Brain microvascular endothelial cell (primary cell): ENCODE measurements around the gene CERS2.

ENCODE experiments used
- DNase-seq: peaks from one replicate; pipeline ENCODE4 v3.0.0-alpha.2; 2020
- H3K27ac ChIP-seq: fragments of 250-450 bp; sonication (Bioruptor Pico); 2 replicates; pipeline ENCODE4 v1.5.1; 2020; ENCODE audit warnings: mild to moderate bottlenecking, moderate library complexity
- H3K27me3 ChIP-seq: fragments of 250-450 bp; sonication (Bioruptor Pico); replicated peaks from 2 replicates; pipeline ENCODE4 v1.5.1; 2020; ENCODE audit warnings: mild to moderate bottlenecking
- H3K36me3 ChIP-seq: fragments of 250-450 bp; sonication (Bioruptor Pico); replicated peaks from 2 replicates; pipeline ENCODE4 v1.5.1; 2020; ENCODE audit warnings: mild to moderate bottlenecking
- H3K4me3 ChIP-seq: 2 replicates; pipeline ENCODE4 v1.5.1; 2011; ENCODE audit warnings: low read depth, mild to moderate bottlenecking, control low read depth, low read length, moderate library complexity
- in situ Hi-C: cut with HindIII; loops from 2 replicates; pipeline ENCODE4 v1.10.0; 2017; ENCODE audit warnings: low sequenced_read_pairs, low pct_ligation_motif_present
- TF ChIP-seq, protein P1 (sequence below): IDR thresholded peaks from 2 replicates; pipeline ENCODE4 v1.5.1; 2011; ENCODE audit warnings: low read depth, mild to moderate bottlenecking, moderate library complexity, low read length, control low read depth, inconsistent platforms; ENCODE audit errors: missing control alignments

CERS2 gene

DNA sequence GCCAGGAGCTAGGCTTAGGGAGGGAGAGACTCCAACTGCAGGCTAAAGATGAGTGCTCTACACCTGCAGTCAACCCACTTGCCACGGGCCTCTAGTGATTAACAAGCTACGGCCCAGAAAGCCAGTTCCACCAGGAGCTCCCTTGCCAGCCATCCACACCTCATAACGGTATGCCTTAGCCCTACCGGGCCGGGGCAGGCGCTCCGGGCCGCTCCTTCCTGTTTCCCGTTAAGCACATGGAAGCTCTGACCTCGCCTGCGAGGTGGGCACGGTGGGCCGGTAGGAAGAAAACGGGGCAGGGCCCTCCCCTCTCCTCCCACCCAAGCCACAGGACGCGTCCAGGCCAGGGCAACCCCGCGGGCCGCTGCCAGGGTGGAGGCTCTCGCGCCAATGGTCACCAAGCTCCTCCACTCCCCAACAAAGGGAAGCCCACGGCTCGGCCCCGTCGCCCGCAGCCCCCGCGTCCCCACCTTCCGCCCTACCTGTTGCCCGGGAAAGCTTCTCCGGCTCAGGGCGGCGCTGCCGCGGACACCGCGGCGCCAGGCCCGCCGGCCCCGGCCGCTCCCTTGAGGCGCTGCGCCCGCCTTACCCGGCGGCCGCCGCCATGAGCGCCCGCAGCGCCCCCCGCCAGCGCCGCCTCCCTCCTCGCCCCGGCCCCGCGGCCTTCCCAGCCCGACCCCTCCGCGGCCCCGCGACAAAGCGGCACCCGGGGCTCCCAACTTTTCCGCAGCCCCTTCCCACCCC is 627 bp downstream of the CERS2 start:
- Histone ChIP-seq H3K4me3 (peak overlapping the region; percentile 80), H3K27ac (peak overlapping the region; percentile 75), H3K27me3 (no peaks in the 10 kb centered on the region), H3K36me3 (peaks cover 2% of the 10 kb centered on the region)
- TF ChIP-seq, protein P1, sequence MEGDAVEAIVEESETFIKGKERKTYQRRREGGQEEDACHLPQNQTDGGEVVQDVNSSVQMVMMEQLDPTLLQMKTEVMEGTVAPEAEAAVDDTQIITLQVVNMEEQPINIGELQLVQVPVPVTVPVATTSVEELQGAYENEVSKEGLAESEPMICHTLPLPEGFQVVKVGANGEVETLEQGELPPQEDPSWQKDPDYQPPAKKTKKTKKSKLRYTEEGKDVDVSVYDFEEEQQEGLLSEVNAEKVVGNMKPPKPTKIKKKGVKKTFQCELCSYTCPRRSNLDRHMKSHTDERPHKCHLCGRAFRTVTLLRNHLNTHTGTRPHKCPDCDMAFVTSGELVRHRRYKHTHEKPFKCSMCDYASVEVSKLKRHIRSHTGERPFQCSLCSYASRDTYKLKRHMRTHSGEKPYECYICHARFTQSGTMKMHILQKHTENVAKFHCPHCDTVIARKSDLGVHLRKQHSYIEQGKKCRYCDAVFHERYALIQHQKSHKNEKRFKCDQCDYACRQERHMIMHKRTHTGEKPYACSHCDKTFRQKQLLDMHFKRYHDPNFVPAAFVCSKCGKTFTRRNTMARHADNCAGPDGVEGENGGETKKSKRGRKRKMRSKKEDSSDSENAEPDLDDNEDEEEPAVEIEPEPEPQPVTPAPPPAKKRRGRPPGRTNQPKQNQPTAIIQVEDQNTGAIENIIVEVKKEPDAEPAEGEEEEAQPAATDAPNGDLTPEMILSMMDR: no peak
- in situ Hi-C loops: no loop called here
- no peak for DNase-seq

DNA sequence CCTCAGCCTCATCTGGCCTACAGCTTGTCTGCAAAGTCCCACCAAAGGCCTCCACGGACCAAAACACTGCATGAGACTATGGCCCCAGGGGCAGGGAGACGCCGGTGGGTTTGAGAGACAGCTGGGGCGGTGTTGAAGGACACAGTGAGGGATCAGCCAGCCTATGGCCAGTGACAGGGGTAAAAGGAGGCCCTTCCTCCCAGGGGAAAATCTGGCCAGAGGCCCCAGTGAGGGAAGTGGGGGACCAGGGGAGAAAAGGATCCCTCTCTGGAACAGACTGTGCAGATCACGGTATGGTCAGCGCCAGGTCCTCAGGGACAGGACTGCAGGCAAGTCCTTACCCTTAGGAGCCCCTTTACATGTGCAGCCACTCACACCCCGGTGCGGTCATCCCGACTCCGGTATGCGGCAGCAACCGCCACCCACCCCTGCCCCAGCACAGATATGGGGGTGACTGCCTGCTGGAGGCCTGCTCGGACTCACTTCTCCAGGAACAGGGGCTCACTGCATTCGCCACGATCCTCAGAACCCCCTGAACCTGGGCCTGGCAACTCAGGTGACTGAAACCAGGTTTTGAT is 1.3 kb downstream of the CERS2 start:
- peaks cover 8% of the 10 kb centered on the region for H3K36me3 ChIP-seq
- DNase-seq: no peak
- peak overlapping the region; percentile 80 for H3K4me3 ChIP-seq
- peak overlapping the region; percentile 75 for H3K27ac ChIP-seq
- in situ Hi-C loops: no loop called here
- TF ChIP-seq, protein P1: no peak
- H3K27me3 ChIP-seq: no peaks in the 10 kb centered on the region

GRCh38 chr1:150972417-150972940 is 2.2 kb downstream of the CERS2 start:
- Histone ChIP-seq H3K27ac (no peak overlapping the region), H3K4me3 (peak overlapping the region; percentile 12), H3K27me3 (no peaks in the 10 kb centered on the region), H3K36me3 (peaks cover 17% of the 10 kb centered on the region)
- DNase-seq: no peak
- TF ChIP-seq, protein P1: no peak
- in situ Hi-C loops: no loop called here

- H3K27me3 ChIP-seq: no peaks in the 10 kb centered on the region
- peaks cover 24% of the 10 kb centered on the region for H3K36me3 ChIP-seq
- H3K4me3 ChIP-seq: peak overlapping the region; percentile 17
- no peak overlapping the region for H3K27ac ChIP-seq
- TF ChIP-seq, protein P1: peak; percentile 34
- in situ Hi-C loops: no loop called here
- no peak for DNase-seq
Observed at GRCh38 chr1:150971583-150972416, 2.8 kb downstream of the CERS2 start.

DNA sequence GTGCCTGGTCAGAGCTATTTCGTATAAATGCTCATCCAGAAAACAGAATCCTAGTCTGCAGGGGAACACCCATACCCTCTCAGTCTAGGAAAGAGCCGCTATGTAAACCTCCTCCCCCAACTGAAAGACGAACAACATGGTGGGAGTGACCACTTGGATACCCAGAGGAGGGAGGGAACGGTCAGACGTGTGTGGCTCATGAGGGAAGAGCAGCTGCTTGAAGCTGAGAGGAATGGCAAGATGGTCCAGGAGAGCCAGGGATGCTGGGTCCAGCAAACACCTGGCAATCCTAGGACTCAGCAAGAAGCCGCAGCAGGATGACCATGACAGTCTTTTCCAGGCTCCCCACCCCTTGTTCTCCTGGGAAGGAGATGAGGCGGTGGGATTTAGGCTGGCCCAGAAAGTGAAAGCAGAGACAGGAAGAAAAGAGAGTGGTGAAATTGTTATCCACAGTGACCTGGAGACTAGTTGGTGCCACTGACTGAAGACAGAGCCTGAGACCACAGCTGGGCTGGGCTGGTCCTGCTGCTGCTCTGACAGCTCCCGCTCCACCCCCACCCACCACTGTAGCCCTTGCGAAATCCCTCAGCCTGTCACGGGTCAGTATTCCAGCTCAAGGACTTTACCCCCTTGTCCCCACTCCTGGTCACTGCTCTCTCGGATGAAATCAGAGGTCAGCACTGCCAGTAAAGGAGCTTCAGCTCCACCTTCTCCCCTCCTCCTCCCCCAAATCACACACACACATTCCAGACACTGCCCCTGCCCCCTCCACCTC is 3.6 kb downstream of the CERS2 start:
- Histone ChIP-seq H3K4me3 (peak overlapping the region; percentile 5), H3K36me3 (peaks cover 32% of the 10 kb centered on the region), H3K27ac (no peak overlapping the region), H3K27me3 (no peaks in the 10 kb centered on the region)
- in situ Hi-C loops: no loop called here
- TF ChIP-seq, protein P1: no peak
- no peak for DNase-seq
